Measurements from ENCODE around the gene DDX23.
"Not testable (repeated sequence)": the region's sequence is repeated elsewhere in the genome, so short reads cannot be mapped to it uniquely, and the experiment has no call there.

The DDX23 gene

GRCh38 chr12:48861111-48861510 is 9.1 kb upstream of the DDX23 start:
- no peak for DNase-seq
- H3K36me3 Mint-ChIP-seq (ENCODE audit: low read depth) = peaks cover 36% of the 10 kb centered on the region
- H3K27me3 Mint-ChIP-seq (ENCODE audit: low read depth, poor library complexity) = peaks cover 17% of the 10 kb centered on the region
- H3K27ac Mint-ChIP-seq = no peak overlapping the region
- no peak for TF ChIP-seq CTCF (IDR thresholded peaks at IDR 0.05)
- H3K4me1 Mint-ChIP-seq = peaks cover 49% of the 10 kb centered on the region
- no peaks in the 10 kb centered on the region for H3K9me3 Mint-ChIP-seq
- no peak overlapping the region for H3K4me3 Mint-ChIP-seq

GRCh38 chr12:48860236-48860635 is 8.3 kb upstream of the DDX23 start:
- H3K27ac Mint-ChIP-seq, DNase-seq, H3K9me3 Mint-ChIP-seq, H3K4me3 Mint-ChIP-seq: not testable (repeated sequence)
- peaks cover 17% of the 10 kb centered on the region for H3K27me3 Mint-ChIP-seq (ENCODE audit: low read depth, poor library complexity)
- peaks cover 36% of the 10 kb centered on the region for H3K36me3 Mint-ChIP-seq (ENCODE audit: low read depth)
- H3K4me1 Mint-ChIP-seq = peaks cover 40% of the 10 kb centered on the region

GRCh38 chr12:48859607-48860006 is 7.6 kb upstream of the DDX23 start:
- H3K4me3 Mint-ChIP-seq = no peak overlapping the region
- H3K27me3 Mint-ChIP-seq (ENCODE audit: low read depth, poor library complexity) = peaks cover 14% of the 10 kb centered on the region
- no peak for DNase-seq
- no peak for TF ChIP-seq CTCF (IDR thresholded peaks at IDR 0.05)
- H3K9me3 Mint-ChIP-seq = no peaks in the 10 kb centered on the region
- H3K27ac Mint-ChIP-seq = no peak overlapping the region
- H3K4me1 Mint-ChIP-seq = peaks cover 34% of the 10 kb centered on the region
- peaks cover 36% of the 10 kb centered on the region for H3K36me3 Mint-ChIP-seq (ENCODE audit: low read depth)

GRCh38 chr12:48858043-48858442 is 6.1 kb upstream of the DDX23 start:
- peaks cover 22% of the 10 kb centered on the region for H3K4me1 Mint-ChIP-seq
- no peak overlapping the region for H3K27ac Mint-ChIP-seq
- no peak for TF ChIP-seq CTCF (IDR thresholded peaks at IDR 0.05)
- H3K4me3 Mint-ChIP-seq = no peak overlapping the region
- H3K9me3 Mint-ChIP-seq = no peaks in the 10 kb centered on the region
- peaks cover 36% of the 10 kb centered on the region for H3K36me3 Mint-ChIP-seq (ENCODE audit: low read depth)
- H3K27me3 Mint-ChIP-seq (ENCODE audit: low read depth, poor library complexity) = peaks cover 1% of the 10 kb centered on the region
- DNase-seq = no peak

GRCh38 chr12:48857278-48857994 is 5.5 kb upstream of the DDX23 start:
- Mint-ChIP-seq H3K27ac (no peak overlapping the region), H3K4me1 (peaks cover 22% of the 10 kb centered on the region), H3K27me3 (ENCODE audit: low read depth, poor library complexity) (no peaks in the 10 kb centered on the region), H3K9me3 (no peaks in the 10 kb centered on the region), H3K36me3 (ENCODE audit: low read depth) (peaks cover 36% of the 10 kb centered on the region), H3K4me3 (no peak overlapping the region)
- no peak for DNase-seq
- TF ChIP-seq CTCF (IDR thresholded peaks at IDR 0.05) = no peak

- Mint-ChIP-seq H3K4me3 (no peak overlapping the region), H3K27me3 (ENCODE audit: low read depth, poor library complexity) (no peaks in the 10 kb centered on the region), H3K9me3 (no peaks in the 10 kb centered on the region), H3K27ac (no peak overlapping the region), H3K36me3 (ENCODE audit: low read depth) (peaks cover 27% of the 10 kb centered on the region), H3K4me1 (peaks cover 18% of the 10 kb centered on the region)
- no peak for TF ChIP-seq CTCF (IDR thresholded peaks at IDR 0.05)
- DNase-seq = no peak
Observed at GRCh38 chr12:48856379-48856778, 4.4 kb upstream of the DDX23 start.

- H3K27me3 Mint-ChIP-seq (ENCODE audit: low read depth, poor library complexity); H3K9me3 Mint-ChIP-seq; H3K4me3 Mint-ChIP-seq; DNase-seq: not testable (repeated sequence)
- peak overlapping the region; percentile 39 for H3K27ac Mint-ChIP-seq
- peaks cover 30% of the 10 kb centered on the region for H3K4me1 Mint-ChIP-seq
- H3K36me3 Mint-ChIP-seq (ENCODE audit: low read depth) = peaks cover 23% of the 10 kb centered on the region
Observed at GRCh38 chr12:48854932-48855331, 3.0 kb upstream of the DDX23 start.

All from nephron progenitor cell (in vitro differentiated cells).